Stimulated activated CD8-positive, alpha-beta memory T cell treated with anti-CD3 and anti-CD28 coated beads, Interleukin-12 subunit alpha, Interleukin-12 subunit beta, amount 100 ng/mL, for 24 hours (primary cell): Measurements from ENCODE around the gene PTPRH.
"Not testable (repeated sequence)": the region's sequence is repeated elsewhere in the genome, so short reads cannot be mapped to it uniquely, and the experiment has no call there.

Experiments used
- DNase-seq: peaks from one replicate; pipeline ENCODE4 v3.0.0-alpha.2; 2020; ENCODE audit errors: extremely low read depth

PTPRH gene

DNA sequence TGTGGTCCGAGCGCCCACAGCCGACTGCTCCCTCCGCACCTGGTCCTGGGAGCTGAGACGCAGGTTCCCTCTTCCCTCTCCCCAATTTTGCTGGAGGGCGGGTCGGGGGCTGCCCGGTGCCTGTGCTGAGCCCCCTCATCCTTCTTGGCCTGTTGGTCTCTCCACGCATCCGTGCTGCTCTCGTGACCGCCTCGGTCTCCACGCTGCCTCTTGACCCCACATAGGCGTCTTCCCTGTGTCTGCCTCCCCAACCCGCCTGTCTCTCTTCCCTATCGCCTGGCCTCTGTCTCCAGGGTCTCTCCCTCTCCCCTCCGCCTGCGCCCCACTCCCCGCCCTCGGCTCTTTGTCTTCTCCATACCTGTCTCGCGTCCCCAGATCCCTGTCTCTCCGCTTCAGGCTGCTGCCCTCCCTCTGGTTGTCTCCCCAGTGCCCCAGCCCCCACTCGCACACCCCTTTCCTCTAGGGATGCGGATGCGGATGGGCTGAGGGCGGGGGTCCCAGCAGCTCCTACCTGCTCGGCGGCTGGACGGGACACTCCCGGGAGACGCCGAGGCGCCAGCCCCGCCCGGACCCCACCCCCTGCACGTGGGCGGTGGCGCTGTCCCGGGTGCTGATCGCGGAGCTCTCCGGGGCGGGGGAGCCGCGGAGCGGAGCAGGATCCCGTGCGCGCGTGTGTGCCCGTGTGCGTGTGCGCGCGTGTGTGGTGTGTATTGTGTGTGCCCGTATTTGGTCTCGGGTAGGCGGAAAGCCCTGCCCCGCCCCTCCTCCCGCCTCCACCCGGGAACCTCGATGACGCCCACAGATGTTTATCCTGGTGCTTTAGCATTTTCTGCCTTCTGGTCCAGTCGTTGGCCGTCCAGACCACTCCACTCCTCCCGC lies 29.5 kb downstream of the PTPRH start, which contains the start of gene SYT5:
Gene SYT5, minus strand, starts transcription at position 684 of the 879 bp plus-strand sequence. CDS start 1,248 bp downstream, outside the sequence.
- DNase-seq, result no peak

DNA sequence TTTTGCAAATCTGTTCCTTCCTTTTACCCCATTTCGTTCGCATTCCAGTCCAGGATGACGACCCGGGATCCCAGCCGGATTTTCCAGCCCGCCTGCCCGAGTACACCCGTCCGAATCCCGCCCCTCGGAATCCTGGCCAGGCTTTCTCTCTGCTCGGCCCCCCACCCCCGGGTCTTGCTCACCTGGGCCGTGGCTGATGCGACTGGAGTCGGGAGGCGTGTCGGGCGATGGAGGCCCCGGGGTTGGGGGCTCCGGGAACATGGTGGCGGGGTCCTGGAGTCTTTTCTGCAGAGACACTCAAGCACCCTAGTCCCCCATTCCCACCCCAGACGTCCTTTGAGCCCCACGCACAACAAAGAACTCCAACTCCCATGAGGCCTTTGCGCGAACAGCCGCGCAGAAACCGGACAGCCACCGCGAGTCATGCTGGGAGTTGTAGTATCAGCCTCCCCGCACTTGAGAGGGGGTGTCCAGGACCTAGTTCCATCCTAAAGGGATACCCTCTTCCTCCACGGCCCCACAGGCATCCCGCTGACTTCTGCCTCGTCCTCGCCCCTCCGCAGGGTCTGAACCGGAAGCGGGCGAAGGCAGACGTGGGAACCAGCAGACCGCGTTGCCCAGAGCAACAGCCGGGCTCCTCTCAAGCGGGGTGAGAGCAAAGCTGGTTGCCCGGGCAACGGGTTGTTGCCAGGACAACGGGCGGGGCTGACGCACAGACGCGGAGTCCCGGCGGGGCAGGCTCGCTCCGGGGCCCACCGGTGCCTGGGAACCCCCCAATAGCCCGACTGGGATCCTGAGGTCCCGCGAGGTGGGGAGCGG lies 30.3 kb downstream of the PTPRH start:
- peak; percentile 78 for DNase-seq

DNA sequence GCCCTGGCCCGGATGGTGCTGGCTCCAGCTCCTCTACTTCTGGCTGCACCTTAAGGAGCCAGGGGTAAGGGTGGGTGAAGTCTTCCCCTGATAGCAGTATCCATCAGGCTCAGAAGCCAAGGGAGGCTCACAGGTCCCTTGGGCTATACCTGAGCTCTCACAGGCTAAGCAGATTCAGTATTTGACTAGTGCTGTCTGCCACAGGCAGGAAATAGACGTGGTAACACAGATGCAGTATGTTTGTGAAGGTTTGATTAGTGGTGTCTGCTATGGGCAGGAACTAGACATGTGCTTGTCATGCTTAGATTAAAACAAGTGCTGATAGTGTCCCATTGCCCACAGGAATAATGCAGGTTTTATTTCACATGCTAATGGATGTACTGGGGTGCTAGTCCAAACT lies 33.2 kb downstream of the PTPRH start:
- DNase-seq, result no peak

- DNase-seq, result no peak
Measured at GRCh38 chr19:55175117-55175867, 34.0 kb downstream of the PTPRH start.

DNA sequence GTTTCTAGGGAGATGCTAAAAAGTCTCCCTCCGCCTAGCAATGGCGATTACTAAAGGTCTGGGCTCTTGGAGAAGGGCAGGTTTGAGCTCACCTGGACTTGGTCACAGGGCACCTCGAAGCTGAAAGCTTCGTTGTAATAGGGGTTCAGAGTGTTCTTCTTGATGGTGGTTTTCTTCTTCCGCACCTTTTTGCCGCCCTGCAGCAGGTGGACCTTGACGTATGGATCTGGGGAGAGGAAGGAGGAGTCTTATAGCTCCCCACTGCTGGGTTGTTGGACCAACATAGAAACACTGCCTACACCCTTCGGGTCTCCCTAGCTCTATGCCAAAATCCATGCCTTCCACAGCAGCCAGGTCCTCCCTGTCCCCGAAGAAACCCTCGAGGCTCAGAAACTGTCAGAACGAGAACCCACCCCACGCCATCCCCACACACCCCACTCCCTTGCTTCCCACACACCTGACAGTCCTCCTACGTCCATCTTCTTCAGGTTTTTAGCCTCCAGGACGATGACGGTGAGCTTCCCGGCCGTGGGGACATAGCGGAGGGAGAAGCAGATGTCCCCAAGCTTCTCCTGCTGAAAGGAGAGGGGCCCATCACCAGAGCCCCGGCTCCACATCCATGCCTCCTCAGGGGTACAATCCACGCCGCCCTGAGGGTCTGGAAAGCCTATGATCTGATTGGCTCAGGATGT lies 34.7 kb downstream of the PTPRH start:
- DNase-seq, result no peak

DNA sequence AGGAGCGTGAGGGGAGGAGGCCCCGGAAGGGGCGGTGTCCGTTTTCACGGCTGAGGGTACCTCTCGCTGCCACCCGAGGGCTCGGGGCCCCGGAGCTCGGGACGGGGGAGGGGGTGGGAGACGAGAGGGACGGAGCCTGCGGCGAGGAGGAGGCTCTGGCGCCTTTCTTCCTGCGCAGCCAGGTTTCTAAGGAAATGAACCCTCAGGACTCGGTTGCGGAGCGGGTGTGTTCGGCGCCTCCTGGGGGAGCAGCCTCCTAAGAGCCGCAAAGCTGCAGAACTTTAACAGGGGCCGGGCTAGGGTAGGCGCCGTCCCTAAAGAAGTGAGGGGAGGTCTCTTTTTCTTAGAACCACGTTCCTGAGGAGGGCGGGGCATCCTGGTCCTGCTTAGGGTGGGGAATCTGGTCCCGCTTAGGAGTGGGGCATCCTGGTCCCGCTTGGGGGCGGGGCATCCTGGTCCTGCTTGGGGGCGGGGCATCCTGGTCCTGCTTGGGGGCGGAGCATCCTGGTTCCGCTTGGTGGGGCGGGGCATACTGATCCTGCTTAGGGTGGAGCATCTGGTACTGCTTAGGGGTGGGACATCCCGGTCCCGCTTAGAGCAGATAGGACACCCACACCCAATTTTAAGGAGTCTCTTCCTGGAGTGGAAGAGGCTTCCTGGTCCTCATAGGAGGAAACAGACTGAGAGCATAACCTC lies 35.4 kb downstream of the PTPRH start:
- DNase-seq, result no peak

DNA sequence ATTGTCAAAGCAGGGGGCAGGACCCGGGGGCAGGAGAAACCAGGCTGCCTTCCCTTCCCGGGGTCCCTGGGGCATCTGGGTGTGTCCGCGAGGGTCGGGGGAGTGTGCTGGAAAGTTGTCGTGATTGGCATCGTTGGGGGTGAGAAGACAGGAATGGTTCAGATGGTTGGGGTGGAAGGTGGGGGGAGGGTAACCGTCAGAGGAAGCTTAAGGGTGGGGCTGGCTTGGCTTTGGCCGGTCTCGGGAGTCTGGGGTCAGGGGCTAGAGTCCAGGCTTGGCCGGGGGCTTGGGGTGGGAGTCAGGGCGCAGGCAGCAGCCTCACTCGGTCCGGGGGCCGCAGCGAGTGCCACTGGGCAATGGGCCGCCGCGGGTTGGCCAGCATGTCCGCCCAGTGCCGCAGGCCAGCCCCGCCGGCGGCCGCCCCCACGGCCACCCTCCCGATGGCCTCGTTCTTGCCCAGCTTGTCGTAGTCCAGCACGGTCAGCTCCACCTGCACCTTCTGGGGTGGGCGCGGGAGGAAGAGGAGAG lies 36.1 kb downstream of the PTPRH start:
- no peak for DNase-seq

GRCh38 chr19:55172741-55173140 lies 36.6 kb downstream of the PTPRH start:
- DNase-seq, result no peak

- not testable (repeated sequence) for DNase-seq
Measured at GRCh38 chr19:55172318-55172717, 37.0 kb downstream of the PTPRH start.

DNA sequence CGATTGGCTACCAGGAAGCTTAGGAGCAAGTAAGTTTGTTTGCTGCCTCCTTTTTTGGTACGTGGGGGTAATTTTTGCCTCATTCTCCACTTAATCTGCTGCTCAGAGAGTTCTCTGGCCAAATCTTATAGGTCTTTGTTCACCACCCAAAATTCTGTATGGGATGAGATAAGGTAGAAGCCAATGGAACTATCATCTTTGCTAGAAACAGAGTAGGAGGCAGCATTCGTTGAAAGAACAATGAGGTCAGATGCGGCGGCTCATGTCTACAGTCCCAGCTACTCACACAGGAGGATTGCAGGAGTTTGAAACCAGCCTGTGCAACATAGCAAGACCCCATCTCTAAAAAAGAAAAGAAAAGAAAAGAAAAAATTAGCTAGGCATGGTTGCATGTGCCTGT lies 37.9 kb downstream of the PTPRH start:
- DNase-seq, result no peak

GRCh38 chr19:55169136-55169535 lies 40.2 kb downstream of the PTPRH start:
- DNase-seq, result no peak

- peak; percentile 43 for DNase-seq
Measured at GRCh38 chr19:55166530-55167268, 42.6 kb downstream of the PTPRH start, which contains the start of gene DNAAF3. Gene DNAAF3, minus strand, starts transcription at chr19:55166613. Its CDS starts 200 bp downstream, at chr19:55166413.

GRCh38 chr19:55165952-55166529 lies 43.3 kb downstream of the PTPRH start:
- no peak for DNase-seq

- DNase-seq, result no peak
Measured at GRCh38 chr19:55161571-55162322, 47.6 kb downstream of the PTPRH start.

- no peak for DNase-seq
Measured at GRCh38 chr19:55160986-55161365, 48.3 kb downstream of the PTPRH start.

GRCh38 chr19:55160128-55160985 lies 48.9 kb downstream of the PTPRH start:
- DNase-seq, result peak; percentile 67
